ENCODE data around the gene MGP. TPM values are rescaled to one million over a fixed set of nuclear protein-coding genes. Genes with fewer than 3 reads are reported as not detected.

Gene MGP
- total RNA-seq, 4 donors from 2014 or later = 76.0 to 127 (median 115) TPM

DNA sequence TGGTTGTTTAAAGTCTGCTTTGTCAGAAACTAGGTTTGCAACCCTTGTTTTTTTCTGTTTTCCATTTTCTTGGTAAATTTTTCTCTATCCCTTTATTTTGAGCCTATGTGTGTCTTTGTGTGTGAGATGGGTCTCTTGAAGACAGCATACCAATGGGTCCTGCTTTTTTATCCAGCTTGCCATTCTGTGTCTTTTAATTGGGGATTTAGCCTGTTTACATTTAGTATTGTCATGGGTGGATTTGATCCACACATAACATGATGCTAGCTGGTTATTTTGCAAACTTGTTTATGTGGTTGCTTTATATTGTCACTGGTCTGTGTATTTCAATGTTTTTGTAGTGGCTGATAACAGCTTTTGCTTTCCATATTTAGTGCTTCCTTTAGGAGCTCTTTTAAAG, 25.2 kb downstream of the MGP start:
- no peak for DNase-seq
- Histone ChIP-seq H3K36me3 (no peaks in the 10 kb centered on the region), H3K9me3 (no peaks in the 10 kb centered on the region), H3K4me3 (no peak overlapping the region), H3K4me1 (no peaks in the 10 kb centered on the region), H3K27me3 (no peaks in the 10 kb centered on the region), H3K27ac (no peak overlapping the region)
- no peak for TF ChIP-seq POLR2A (IDR thresholded peaks at IDR 0.05)
- TF ChIP-seq, protein P1, sequence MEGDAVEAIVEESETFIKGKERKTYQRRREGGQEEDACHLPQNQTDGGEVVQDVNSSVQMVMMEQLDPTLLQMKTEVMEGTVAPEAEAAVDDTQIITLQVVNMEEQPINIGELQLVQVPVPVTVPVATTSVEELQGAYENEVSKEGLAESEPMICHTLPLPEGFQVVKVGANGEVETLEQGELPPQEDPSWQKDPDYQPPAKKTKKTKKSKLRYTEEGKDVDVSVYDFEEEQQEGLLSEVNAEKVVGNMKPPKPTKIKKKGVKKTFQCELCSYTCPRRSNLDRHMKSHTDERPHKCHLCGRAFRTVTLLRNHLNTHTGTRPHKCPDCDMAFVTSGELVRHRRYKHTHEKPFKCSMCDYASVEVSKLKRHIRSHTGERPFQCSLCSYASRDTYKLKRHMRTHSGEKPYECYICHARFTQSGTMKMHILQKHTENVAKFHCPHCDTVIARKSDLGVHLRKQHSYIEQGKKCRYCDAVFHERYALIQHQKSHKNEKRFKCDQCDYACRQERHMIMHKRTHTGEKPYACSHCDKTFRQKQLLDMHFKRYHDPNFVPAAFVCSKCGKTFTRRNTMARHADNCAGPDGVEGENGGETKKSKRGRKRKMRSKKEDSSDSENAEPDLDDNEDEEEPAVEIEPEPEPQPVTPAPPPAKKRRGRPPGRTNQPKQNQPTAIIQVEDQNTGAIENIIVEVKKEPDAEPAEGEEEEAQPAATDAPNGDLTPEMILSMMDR (IDR thresholded peaks at IDR 0.05) = no peak

DNA sequence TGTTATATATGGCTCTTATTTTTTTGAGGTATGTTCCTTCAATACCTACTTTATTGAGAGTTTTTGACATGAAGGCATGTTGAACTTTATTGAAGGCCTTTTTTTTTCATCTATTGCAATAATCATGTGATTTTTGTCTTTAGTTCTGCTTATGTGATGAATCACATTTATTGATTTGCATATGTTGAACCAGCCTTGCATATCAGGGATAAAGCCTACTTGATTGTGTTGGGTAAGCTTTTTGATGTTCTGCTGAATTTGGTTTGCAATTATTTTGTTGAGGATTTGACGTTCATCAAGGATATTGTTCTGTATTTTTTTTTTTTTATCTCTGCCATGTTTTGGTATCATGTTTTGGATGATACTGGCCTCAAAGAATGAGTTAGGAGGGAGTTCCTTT, 27.1 kb downstream of the MGP start:
- no peak overlapping the region for H3K4me3 ChIP-seq
- no peaks in the 10 kb centered on the region for H3K27me3 ChIP-seq
- H3K27ac ChIP-seq = no peak overlapping the region
- TF ChIP-seq POLR2A (IDR thresholded peaks at IDR 0.05) = no peak
- TF ChIP-seq, protein P1 (IDR thresholded peaks at IDR 0.05) = no peak
- no peaks in the 10 kb centered on the region for H3K9me3 ChIP-seq
- DNase-seq = no peak
- H3K36me3 ChIP-seq = no peaks in the 10 kb centered on the region
- H3K4me1 ChIP-seq = no peaks in the 10 kb centered on the region

DNA sequence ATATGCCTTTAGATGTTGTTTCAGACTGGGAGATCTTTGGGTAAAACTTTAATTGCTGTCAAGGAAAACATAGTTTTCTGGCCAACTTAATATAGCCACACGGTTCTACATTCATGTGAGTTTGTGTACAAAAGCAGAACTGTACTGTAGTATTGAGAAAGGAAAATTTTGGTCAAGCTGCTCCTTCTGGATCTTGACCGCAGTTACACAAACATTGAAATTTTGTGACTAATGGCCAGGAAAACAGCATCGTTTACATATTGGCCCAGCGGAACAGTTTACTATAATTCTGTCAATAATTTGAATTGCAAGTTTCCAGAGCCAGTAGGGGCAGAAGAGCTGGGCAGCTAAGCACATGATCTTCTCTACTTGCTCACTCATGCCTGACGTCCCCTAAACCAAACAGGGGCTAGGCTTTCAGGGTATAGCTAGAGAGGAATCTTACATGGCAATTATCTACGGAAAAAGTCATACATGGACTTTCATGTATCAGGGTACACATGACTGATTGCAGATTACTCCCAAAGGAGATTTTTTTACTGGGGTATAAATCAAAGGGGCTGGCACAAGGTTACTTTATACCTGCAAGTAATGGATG, 31.0 kb downstream of the MGP start:
- H3K4me1 ChIP-seq = no peaks in the 10 kb centered on the region
- TF ChIP-seq, protein P1 (IDR thresholded peaks at IDR 0.05) = no peak
- TF ChIP-seq POLR2A (IDR thresholded peaks at IDR 0.05) = no peak
- DNase-seq = no peak
- no peaks in the 10 kb centered on the region for H3K27me3 ChIP-seq
- no peaks in the 10 kb centered on the region for H3K36me3 ChIP-seq
- H3K4me3 ChIP-seq = no peak overlapping the region
- no peaks in the 10 kb centered on the region for H3K9me3 ChIP-seq
- H3K27ac ChIP-seq = no peak overlapping the region

DNA sequence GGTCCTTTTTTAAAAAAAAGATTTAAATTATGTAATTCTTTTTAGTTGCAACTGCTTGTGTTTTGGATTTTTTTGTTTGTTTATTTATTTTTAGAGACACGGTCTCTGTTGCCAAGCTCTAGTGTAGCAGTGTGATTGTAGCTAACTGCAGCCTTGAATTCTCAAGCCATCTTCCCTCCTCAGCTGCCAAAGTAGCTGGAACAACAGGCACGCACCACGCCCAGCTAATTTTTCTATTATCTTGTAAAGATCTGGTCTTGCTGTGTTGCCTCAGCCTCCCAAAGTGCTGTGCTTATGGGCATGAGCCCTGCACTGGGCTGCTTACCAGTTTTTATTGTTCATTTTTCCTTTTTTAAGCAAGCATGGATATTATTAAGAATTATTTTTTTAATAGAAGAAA, 31.7 kb downstream of the MGP start:
- no peak overlapping the region for H3K4me3 ChIP-seq
- H3K4me1 ChIP-seq = no peaks in the 10 kb centered on the region
- DNase-seq = no peak
- no peaks in the 10 kb centered on the region for H3K36me3 ChIP-seq
- no peak overlapping the region for H3K27ac ChIP-seq
- no peaks in the 10 kb centered on the region for H3K27me3 ChIP-seq
- no peaks in the 10 kb centered on the region for H3K9me3 ChIP-seq
- TF ChIP-seq POLR2A (IDR thresholded peaks at IDR 0.05) = no peak
- TF ChIP-seq, protein P1 (IDR thresholded peaks at IDR 0.05) = no peak

DNA sequence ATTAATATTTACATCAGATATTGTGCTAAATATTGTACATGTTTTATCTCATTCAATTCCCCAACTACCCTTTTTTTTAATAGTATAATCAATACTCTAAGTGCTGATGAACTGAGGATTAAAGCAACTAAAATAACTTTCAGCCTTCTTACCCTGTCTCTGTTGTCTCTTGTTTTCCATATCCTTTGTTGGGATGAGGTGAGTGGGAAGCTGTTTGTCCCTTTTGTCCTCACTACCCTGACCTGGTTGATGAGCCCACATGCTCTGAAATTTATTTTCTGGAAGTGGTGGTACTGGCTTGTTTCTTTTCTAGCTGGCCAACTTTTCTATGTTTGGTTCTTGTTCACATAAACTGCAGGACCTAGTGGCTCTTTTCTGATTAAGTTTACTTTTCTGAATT, 32.8 kb downstream of the MGP start:
- H3K36me3 ChIP-seq = no peaks in the 10 kb centered on the region
- H3K27me3 ChIP-seq = no peaks in the 10 kb centered on the region
- no peak for DNase-seq
- TF ChIP-seq, protein P1 (IDR thresholded peaks at IDR 0.05) = no peak
- TF ChIP-seq POLR2A (IDR thresholded peaks at IDR 0.05) = no peak
- no peak overlapping the region for H3K4me3 ChIP-seq
- H3K27ac ChIP-seq = no peak overlapping the region
- H3K4me1 ChIP-seq = no peaks in the 10 kb centered on the region
- no peaks in the 10 kb centered on the region for H3K9me3 ChIP-seq

All from Peyer's patch (tissue), 4 donors.